ENCODE data around the gene FKBP5. TPM values are rescaled to one million over a fixed set of nuclear protein-coding genes. Genes with fewer than 3 reads are reported as not detected.

FKBP5 gene
- total and polyA plus RNA-seq, 9 of the 15 experiments (the other 6 are each of a cell fraction or from before 2014, with no cell fraction given), result 32.7 to 151 (median 75.0) TPM

- TF ChIP-seq CBX8 (IDR thresholded peaks at IDR 0.05; ENCODE audit: borderline replicate concordance, extremely low read depth, low read depth, low read length, poor library complexity, severe bottlenecking) (no peak), CEBPZ (IDR thresholded peaks at IDR 0.05; ENCODE audit: borderline replicate concordance, low read depth, low read length) (no peak), POU5F1 (IDR thresholded peaks at IDR 0.05; ENCODE audit: borderline replicate concordance, low read depth, low read length, partially characterized antibody) (no peak), HSF4 (CRISPR knock-in tag; IDR thresholded peaks at IDR 0.05; ENCODE audit: borderline replicate concordance) (no peak), ZSCAN32 (CRISPR knock-in tag; IDR thresholded peaks at IDR 0.05) (no peak), SP1 (CRISPR knock-in tag; IDR thresholded peaks at IDR 0.05) (no peak), ZFX (CRISPR knock-in tag; IDR thresholded peaks at IDR 0.05) (peak; percentile 67), RBBP5 (IDR thresholded peaks at IDR 0.05; ENCODE audit: borderline replicate concordance, insufficient read depth, low read length, poor library complexity, severe bottlenecking) (peak; percentile 56), BCL6 (CRISPR knock-in tag; IDR thresholded peaks at IDR 0.05) (no peak), FOXM1 (IDR thresholded peaks at IDR 0.05; ENCODE audit: low read depth) (no peak), FOXM1 (CRISPR knock-in tag; IDR thresholded peaks at IDR 0.05; ENCODE audit: low read depth) (no peak), ETS1 (conservative IDR thresholded peaks at IDR 0.05; ENCODE audit: control insufficient read depth, low read depth, low read length) (no peak), MLLT1 (IDR thresholded peaks at IDR 0.05) (no peak), SRSF7 (optimal IDR thresholded peaks at IDR 0.05; ENCODE audit: low read depth, low read length) (no peak), TFAP4 (CRISPR knock-in tag; IDR thresholded peaks at IDR 0.05; ENCODE audit: borderline replicate concordance) (peak; percentile 54; the same call in 1 of the 2 replicates), GTF2A2 (tag; IDR thresholded peaks at IDR 0.05) (no peak), MTA3 (IDR thresholded peaks at IDR 0.05; ENCODE audit: borderline replicate concordance) (0 out of 2 replicates have a peak, but pooled peaks have one; percentile 22)
Observed at GRCh38 chr6:35719830-35720733, 31.4 kb upstream of the FKBP5 start (continued).
